ENCODE results near the gene SOX10.

- TF ChIP-seq CTCF (IDR thresholded peaks at IDR 0.05 in 8 of 11, conservative IDR thresholded peaks at IDR 0.05 in 3 of 11) = no peak
- TF ChIP-seq POLR2AphosphoS5 (IDR thresholded peaks at IDR 0.05) = no peak
These were observed 7.5 kb upstream of the SOX10 start for GRCh38 chr22:37991731-37992442.

Data from spleen (tissue), 7 donors.